GM12874 (cell line): Measurements from ENCODE around the gene FOXA2.

Experiments used
- CTCF ChIP-seq: IDR thresholded peaks from 2 replicates; pipeline ENCODE4 v1.5.1; 2011; ENCODE audit warnings: low read depth, mild to moderate bottlenecking, control low read depth, low read length, moderate library complexity; ENCODE audit not compliant: insufficient read depth

The FOXA2 gene

GRCh38 chr20:22531756-22532155 is 52.6 kb downstream of the FOXA2 start:
- TF ChIP-seq CTCF, result no peak

DNA sequence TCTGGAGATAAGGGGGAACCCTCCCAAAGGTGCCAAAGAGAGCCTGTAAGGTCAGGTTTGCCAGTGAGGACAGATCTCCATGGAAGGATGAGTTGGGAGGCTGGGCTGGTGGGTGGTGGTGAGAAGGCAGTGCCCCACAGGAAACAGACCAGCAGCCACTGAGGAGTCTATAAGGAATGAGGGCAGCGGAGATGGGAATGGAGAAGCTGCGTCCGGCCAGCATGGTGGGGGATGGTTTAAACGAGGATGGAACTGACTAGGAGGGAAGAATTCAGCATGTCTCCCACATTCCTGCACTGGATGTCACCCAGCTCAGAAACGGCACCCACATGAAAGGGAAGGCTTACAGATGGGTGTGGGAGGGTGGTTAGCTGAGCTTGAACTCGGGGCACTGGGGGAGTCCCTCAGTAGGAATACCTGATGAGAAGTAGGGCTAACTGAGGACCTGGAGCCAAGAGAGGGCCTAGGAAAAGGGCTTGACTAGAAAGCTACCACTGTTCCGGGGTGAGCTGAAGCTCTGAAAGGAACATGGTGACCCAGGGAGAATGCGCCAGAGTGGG is 53.2 kb downstream of the FOXA2 start:
- TF ChIP-seq CTCF, result no peak
